MM.1S (cell line): ENCODE results near the gene GJB2.
A peak's percentile ranks its signal among the peaks of the same experiment; 100 is the strongest.

ENCODE experiments used
- DNase-seq: peaks from one replicate; pipeline ENCODE4 v3.0.0-alpha.2; 2015
- H2AFZ ChIP-seq: fragments of 300-600 bp; sonication (generic); 2 replicates; pipeline ENCODE4 v1.6.0; 2016; ENCODE audit warnings: antibody characterized with exemption, low read length
- H3F3A ChIP-seq: fragments of 300-600 bp; sonication (generic); 2 replicates; pipeline ENCODE4 v1.6.1; 2016; ENCODE audit warnings: mild to moderate bottlenecking, antibody characterized with exemption, low read length, moderate library complexity, mixed read lengths; ENCODE audit not compliant: insufficient read depth
- H3K27ac ChIP-seq: fragments of 300-600 bp; sonication (generic); 2 replicates; pipeline ENCODE4 v1.5.1; 2016; ENCODE audit warnings: mild to moderate bottlenecking, low read length
- H3K27me3 ChIP-seq: fragments of 300-600 bp; sonication (generic); replicated peaks from 2 replicates; pipeline ENCODE4 v1.6.0; 2016; ENCODE audit warnings: low read length; ENCODE audit not compliant: insufficient read depth
- H3K36me3 ChIP-seq: fragments of 300-600 bp; sonication (generic); replicated peaks from 2 replicates; pipeline ENCODE4 v1.6.1; 2016; ENCODE audit warnings: mild to moderate bottlenecking, low read length, mixed read lengths; ENCODE audit not compliant: insufficient read depth
- H3K4me1 ChIP-seq: fragments of 300-600 bp; sonication (generic); 2 replicates; pipeline ENCODE4 v1.6.1; 2016; ENCODE audit warnings: low read length, mixed read lengths
- H3K4me2 ChIP-seq: fragments of 300-600 bp; sonication (generic); 2 replicates; pipeline ENCODE4 v1.6.0; 2016; ENCODE audit warnings: low read depth, low read length
- H3K4me3 ChIP-seq: fragments of 300-600 bp; sonication (generic); 2 replicates; pipeline ENCODE4 v1.5.1; 2016; ENCODE audit warnings: low read length, mixed read lengths
- H3K79me2 ChIP-seq: fragments of 300-600 bp; sonication (generic); 2 replicates; pipeline ENCODE4 v1.6.1; 2016; ENCODE audit warnings: mixed run types, low read length, mixed read lengths
- H3K9ac ChIP-seq: fragments of 300-600 bp; sonication (generic); 2 replicates; pipeline ENCODE4 v1.6.1; 2016; ENCODE audit warnings: low read length, mixed read lengths
- H3K9me2 ChIP-seq: fragments of 300-600 bp; sonication (generic); replicated peaks from 2 replicates; pipeline ENCODE4 v1.6.1; 2016; ENCODE audit warnings: mild to moderate bottlenecking, low read length, mixed read lengths; ENCODE audit not compliant: insufficient read depth
- H3K9me3 ChIP-seq: fragments of 300-600 bp; sonication (generic); replicated peaks from 2 replicates; pipeline ENCODE4 v1.6.1; 2016; ENCODE audit warnings: mild to moderate bottlenecking, low read length, mixed read lengths; ENCODE audit not compliant: insufficient read depth
- H4K20me1 ChIP-seq: fragments of 300-600 bp; sonication (generic); 2 replicates; pipeline ENCODE4 v1.6.1; 2016; ENCODE audit warnings: mild to moderate bottlenecking, low read length, moderate library complexity, mixed read lengths; ENCODE audit not compliant: insufficient read depth
- EZH2 ChIP-seq: fragments of 300-600 bp; sonication (generic); optimal IDR thresholded peaks from 2 replicates; pipeline ENCODE3; 2017; ENCODE audit warnings: low read depth, mild to moderate bottlenecking, antibody characterized with exemption, low read length, mixed read lengths
- EZH2phosphoT487 ChIP-seq: fragments of 300-600 bp; sonication (generic); IDR thresholded peaks from 2 replicates; pipeline ENCODE4 v1.6.1; 2018; ENCODE audit warnings: antibody characterized with exemption, low read length
- TF ChIP-seq, protein P1 (sequence below): fragments of 300-600 bp; sonication (generic); IDR thresholded peaks from 2 replicates; pipeline ENCODE4 v1.5.1; 2016; ENCODE audit warnings: antibody characterized with exemption, low read length, mixed read lengths

GJB2 gene

DNA sequence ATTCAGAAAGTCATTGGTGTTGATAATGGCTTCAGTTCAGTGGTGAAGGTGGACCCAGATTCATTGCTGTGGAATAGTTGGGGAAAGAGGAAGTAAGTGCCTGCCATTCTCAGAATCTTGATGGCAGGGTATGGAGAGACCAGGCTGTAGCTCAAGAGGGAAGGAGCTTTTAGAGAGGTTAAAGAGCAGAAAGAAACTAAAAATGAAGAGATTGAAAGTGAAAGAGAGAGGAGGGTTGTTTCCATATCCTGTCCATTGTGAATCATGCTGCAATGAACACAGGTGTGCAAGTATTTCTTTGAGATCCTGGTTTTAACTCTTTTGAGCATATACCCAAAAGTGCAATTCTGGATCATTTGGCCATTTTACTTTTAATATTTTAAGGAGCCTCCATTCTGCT lies 26.8 kb upstream of the GJB2 start:
- Histone ChIP-seq H4K20me1 (no peaks in the 10 kb centered on the region), H3K9me2 (no peaks in the 10 kb centered on the region), H3K4me2 (peak overlapping the region; percentile 54), H2AFZ (peak overlapping the region; percentile 69; the same call in 1 of the 2 replicates), H3F3A (0 out of 2 replicates have a peak, but pooled peaks cover 11% of the 10 kb centered on the region), H3K4me1 (peaks cover 13% of the 10 kb centered on the region), H3K36me3 (no peaks in the 10 kb centered on the region), H3K27me3 (no peaks in the 10 kb centered on the region), H3K4me3 (0 out of 2 replicates have a peak overlapping the region, but pooled peaks have one; percentile 29), H3K9ac (no peak overlapping the region; the same call in 1 of the 2 replicates), H3K79me2 (no peaks in the 10 kb centered on the region), H3K27ac (peak overlapping the region; percentile 76), H3K9me3 (no peaks in the 10 kb centered on the region)
- TF ChIP-seq, protein P1, sequence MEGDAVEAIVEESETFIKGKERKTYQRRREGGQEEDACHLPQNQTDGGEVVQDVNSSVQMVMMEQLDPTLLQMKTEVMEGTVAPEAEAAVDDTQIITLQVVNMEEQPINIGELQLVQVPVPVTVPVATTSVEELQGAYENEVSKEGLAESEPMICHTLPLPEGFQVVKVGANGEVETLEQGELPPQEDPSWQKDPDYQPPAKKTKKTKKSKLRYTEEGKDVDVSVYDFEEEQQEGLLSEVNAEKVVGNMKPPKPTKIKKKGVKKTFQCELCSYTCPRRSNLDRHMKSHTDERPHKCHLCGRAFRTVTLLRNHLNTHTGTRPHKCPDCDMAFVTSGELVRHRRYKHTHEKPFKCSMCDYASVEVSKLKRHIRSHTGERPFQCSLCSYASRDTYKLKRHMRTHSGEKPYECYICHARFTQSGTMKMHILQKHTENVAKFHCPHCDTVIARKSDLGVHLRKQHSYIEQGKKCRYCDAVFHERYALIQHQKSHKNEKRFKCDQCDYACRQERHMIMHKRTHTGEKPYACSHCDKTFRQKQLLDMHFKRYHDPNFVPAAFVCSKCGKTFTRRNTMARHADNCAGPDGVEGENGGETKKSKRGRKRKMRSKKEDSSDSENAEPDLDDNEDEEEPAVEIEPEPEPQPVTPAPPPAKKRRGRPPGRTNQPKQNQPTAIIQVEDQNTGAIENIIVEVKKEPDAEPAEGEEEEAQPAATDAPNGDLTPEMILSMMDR, result no peak
- no peak for TF ChIP-seq EZH2phosphoT487
- TF ChIP-seq EZH2, result no peak
- DNase-seq, result peak; percentile 60

DNA sequence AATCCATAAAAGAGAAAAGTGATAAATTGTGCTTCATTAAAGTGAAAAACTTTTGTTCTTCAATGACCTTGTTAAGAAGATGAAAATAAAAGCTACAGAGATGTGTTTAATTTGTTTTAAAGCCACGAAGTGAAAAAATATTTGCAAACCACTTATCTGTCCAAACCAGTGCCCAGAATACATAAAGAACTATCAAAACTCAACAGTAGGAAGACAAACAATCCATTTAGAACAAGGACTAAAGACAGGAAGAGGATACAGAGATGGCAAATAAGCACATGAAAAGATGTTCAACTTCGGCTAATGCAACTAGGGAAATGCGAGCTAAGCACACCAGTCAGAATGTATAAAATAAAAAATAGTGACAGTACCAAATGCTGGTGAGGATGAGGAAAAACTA lies 24.4 kb upstream of the GJB2 start:
- TF ChIP-seq EZH2, result no peak
- TF ChIP-seq, protein P1, result no peak
- no peak for TF ChIP-seq EZH2phosphoT487

GRCh38 chr13:20209948-20210347 lies 17.2 kb upstream of the GJB2 start:
- Histone ChIP-seq H2AFZ (no peak overlapping the region), H3K79me2 (no peaks in the 10 kb centered on the region), H3K4me3 (no peak overlapping the region), H3K9me3 (no peaks in the 10 kb centered on the region), H3K4me2 (no peak overlapping the region), H3K27ac (no peak overlapping the region), H4K20me1 (no peaks in the 10 kb centered on the region), H3K4me1 (no peaks in the 10 kb centered on the region), H3K36me3 (no peaks in the 10 kb centered on the region), H3K27me3 (no peaks in the 10 kb centered on the region), H3K9ac (no peak overlapping the region), H3K9me2 (no peaks in the 10 kb centered on the region), H3F3A (no peaks in the 10 kb centered on the region)
- TF ChIP-seq, protein P1, result no peak
- TF ChIP-seq EZH2 (no peak), EZH2phosphoT487 (no peak)
- no peak for DNase-seq

More for the DNA sequence above, 24.4 kb upstream of the GJB2 start:
- Histone ChIP-seq H3K79me2 (no peaks in the 10 kb centered on the region), H3K4me2 (no peak overlapping the region), H4K20me1 (no peaks in the 10 kb centered on the region), H3F3A (0 out of 2 replicates have a peak, but pooled peaks cover 11% of the 10 kb centered on the region), H3K9me3 (no peaks in the 10 kb centered on the region), H3K9ac (no peak overlapping the region), H3K4me1 (peaks cover 13% of the 10 kb centered on the region), H3K27me3 (no peaks in the 10 kb centered on the region), H3K9me2 (no peaks in the 10 kb centered on the region), H3K27ac (no peak overlapping the region), H3K4me3 (no peak overlapping the region), H2AFZ (no peak overlapping the region), H3K36me3 (no peaks in the 10 kb centered on the region)
- DNase-seq, result no peak
